Measurements from ENCODE around the gene ENAH. TPM values are rescaled to one million over a fixed set of nuclear protein-coding genes. Genes with fewer than 3 reads are reported as not detected.

ENAH gene
- total RNA-seq, 4 donors from 2014 or later: 31.4 to 56.3 (median 45.3) TPM

GRCh38 chr1:225603538-225604354 lies 49.2 kb downstream of the ENAH start:
- H3K27ac ChIP-seq: peak overlapping the region in 1 of 4 donors; percentile 48
- DNase-seq (ENCODE audit: low spot score in 2 of 2): no peak
- H3K4me3 ChIP-seq: no peak overlapping the region
- no peaks in the 10 kb centered on the region for H3K9me3 ChIP-seq
- peaks cover 0 to 22% (median 0%) of the 10 kb centered on the region in 4 donors for H3K4me1 ChIP-seq
- no peaks in the 10 kb centered on the region for H3K27me3 ChIP-seq
- TF ChIP-seq POLR2A (IDR thresholded peaks at IDR 0.05) (no peak), EP300 (IDR thresholded peaks at IDR 0.05) (no peak)
- TF ChIP-seq, protein P1, sequence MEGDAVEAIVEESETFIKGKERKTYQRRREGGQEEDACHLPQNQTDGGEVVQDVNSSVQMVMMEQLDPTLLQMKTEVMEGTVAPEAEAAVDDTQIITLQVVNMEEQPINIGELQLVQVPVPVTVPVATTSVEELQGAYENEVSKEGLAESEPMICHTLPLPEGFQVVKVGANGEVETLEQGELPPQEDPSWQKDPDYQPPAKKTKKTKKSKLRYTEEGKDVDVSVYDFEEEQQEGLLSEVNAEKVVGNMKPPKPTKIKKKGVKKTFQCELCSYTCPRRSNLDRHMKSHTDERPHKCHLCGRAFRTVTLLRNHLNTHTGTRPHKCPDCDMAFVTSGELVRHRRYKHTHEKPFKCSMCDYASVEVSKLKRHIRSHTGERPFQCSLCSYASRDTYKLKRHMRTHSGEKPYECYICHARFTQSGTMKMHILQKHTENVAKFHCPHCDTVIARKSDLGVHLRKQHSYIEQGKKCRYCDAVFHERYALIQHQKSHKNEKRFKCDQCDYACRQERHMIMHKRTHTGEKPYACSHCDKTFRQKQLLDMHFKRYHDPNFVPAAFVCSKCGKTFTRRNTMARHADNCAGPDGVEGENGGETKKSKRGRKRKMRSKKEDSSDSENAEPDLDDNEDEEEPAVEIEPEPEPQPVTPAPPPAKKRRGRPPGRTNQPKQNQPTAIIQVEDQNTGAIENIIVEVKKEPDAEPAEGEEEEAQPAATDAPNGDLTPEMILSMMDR (IDR thresholded peaks at IDR 0.05): no peak
- no peaks in the 10 kb centered on the region for H3K36me3 ChIP-seq

- Histone ChIP-seq H3K27ac (no peak overlapping the region), H3K27me3 (no peaks in the 10 kb centered on the region), H3K4me3 (no peak overlapping the region), H3K4me1 (peaks cover 0 to 22% (median 0%) of the 10 kb centered on the region in 4 donors), H3K36me3 (no peaks in the 10 kb centered on the region), H3K9me3 (no peaks in the 10 kb centered on the region)
- WGBS, 2 donors: 57 to 62% methylated on average over 1 of the region's 1 CpG
- no peak for DNase-seq (ENCODE audit: low spot score in 2 of 2)
- TF ChIP-seq, protein P1 (IDR thresholded peaks at IDR 0.05): no peak
- TF ChIP-seq POLR2A (IDR thresholded peaks at IDR 0.05) (no peak), EP300 (IDR thresholded peaks at IDR 0.05) (no peak)
Measured at GRCh38 chr1:225602590-225603206, 50.2 kb downstream of the ENAH start.

DNA sequence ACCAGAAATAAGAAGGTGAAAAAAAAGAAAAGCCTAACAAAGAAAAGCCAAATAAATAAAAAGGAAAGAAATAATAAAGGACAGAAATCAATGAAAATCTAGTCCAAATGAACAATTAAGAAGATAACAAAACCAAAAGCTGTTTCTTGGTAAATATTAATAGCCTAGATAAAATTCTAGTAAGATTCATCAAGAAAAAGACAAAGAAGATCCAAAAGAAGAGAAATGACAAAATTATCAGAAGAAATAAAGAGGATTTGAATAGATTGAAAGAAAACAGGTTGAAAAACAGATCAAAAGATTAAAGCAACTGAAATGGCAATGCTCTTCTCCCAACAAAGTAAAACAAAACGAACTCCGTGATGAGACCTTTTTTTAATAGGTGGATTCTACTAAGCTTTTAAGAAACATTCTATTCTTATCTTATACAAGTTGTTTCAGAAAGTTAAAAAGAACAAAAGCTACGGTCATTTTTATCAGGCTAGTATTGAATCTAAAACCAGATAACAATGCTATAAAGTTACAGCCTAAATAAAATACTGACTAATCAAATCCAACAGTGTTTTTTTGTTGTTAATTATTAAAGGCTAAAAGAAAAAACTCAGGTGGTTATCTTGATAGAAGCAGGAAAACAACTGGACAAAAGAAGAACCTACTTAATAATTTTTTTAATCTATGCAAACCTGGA lies 50.9 kb downstream of the ENAH start:
- no peak overlapping the region for H3K4me3 ChIP-seq
- H3K4me1 ChIP-seq: peaks cover 0 to 21% (median 0%) of the 10 kb centered on the region in 4 donors
- H3K27ac ChIP-seq: no peak overlapping the region

GRCh38 chr1:225598847-225599246 lies 54.1 kb downstream of the ENAH start:
- WGBS, 2 donors: 89% methylated on average over 2 of the region's 2 CpGs
- TF ChIP-seq EP300 (IDR thresholded peaks at IDR 0.05): no peak
- TF ChIP-seq POLR2A (IDR thresholded peaks at IDR 0.05): no peak
- TF ChIP-seq, protein P1 (IDR thresholded peaks at IDR 0.05): no peak
- H3K9me3 ChIP-seq: no peaks in the 10 kb centered on the region
- no peaks in the 10 kb centered on the region for H3K27me3 ChIP-seq
- no peak overlapping the region for H3K27ac ChIP-seq
- H3K4me3 ChIP-seq: no peak overlapping the region
- H3K36me3 ChIP-seq: no peaks in the 10 kb centered on the region
- no peak for DNase-seq (ENCODE audit: low spot score in 2 of 2)
- H3K4me1 ChIP-seq: peaks cover 0 to 13% (median 0%) of the 10 kb centered on the region in 4 donors

More for the DNA sequence above, 50.9 kb downstream of the ENAH start:
- WGBS, 2 donors: 82 to 89% methylated on average over 3 of the region's 3 CpGs
- no peaks in the 10 kb centered on the region for H3K9me3 ChIP-seq
- H3K36me3 ChIP-seq: no peaks in the 10 kb centered on the region
- H3K27me3 ChIP-seq: no peaks in the 10 kb centered on the region
- no peak for DNase-seq (ENCODE audit: low spot score in 2 of 2)
- TF ChIP-seq EP300 (IDR thresholded peaks at IDR 0.05) (no peak), POLR2A (IDR thresholded peaks at IDR 0.05) (no peak)
- TF ChIP-seq, protein P1 (IDR thresholded peaks at IDR 0.05): no peak
